SK-N-SH treated with all-trans-retinoic acid at 6 μM for 48 hours (cell line): Measurements from ENCODE around the gene SAMD1.

Experiments
- ATAC-seq: fragments of 200-7000 bp; cut with Tn5 transposase; 3 replicates; pipeline ENCODE4 v1.9.1; 2020; ENCODE audit warnings: mild to moderate bottlenecking, moderate library complexity
- ARNTL ChIP-seq: fragments of 450-650 bp; formaldehyde crosslinking; IDR thresholded peaks from 2 replicates; pipeline ENCODE4 v1.5.0; 2020; ENCODE audit warnings: low read depth, mild to moderate bottlenecking, moderate library complexity, borderline replicate concordance
- BACH2 ChIP-seq: fragments of 250-450 bp; sonication (Bioruptor Pico); IDR thresholded peaks from 2 replicates; pipeline ENCODE4 v1.9.0; 2021; ENCODE audit warnings: mild to moderate bottlenecking, borderline replicate concordance
- CSDC2 ChIP-seq: fragments of 250-450 bp; sonication (Bioruptor Pico); IDR thresholded peaks from 2 replicates; pipeline ENCODE4 v1.5.0; 2020; ENCODE audit warnings: mild to moderate bottlenecking, moderate library complexity
- ESRRG ChIP-seq: fragments of 250-450 bp; sonication (Bioruptor Pico); IDR thresholded peaks from 2 replicates; pipeline ENCODE4 v1.6.1; 2021; ENCODE audit warnings: mild to moderate bottlenecking
- GLIS3 ChIP-seq: fragments of 250-450 bp; sonication (Bioruptor Pico); IDR thresholded peaks from 2 replicates; pipeline ENCODE4 v1.5.0; 2020; ENCODE audit warnings: mild to moderate bottlenecking, moderate library complexity
- ISL1 ChIP-seq: fragments of 250-450 bp; sonication (Bioruptor Pico); IDR thresholded peaks from 2 replicates; pipeline ENCODE4 v2.1.2; 2022; ENCODE audit warnings: mild to moderate bottlenecking, moderate library complexity
- OSR1 ChIP-seq: fragments of 250-450 bp; sonication (Bioruptor Pico); IDR thresholded peaks from 2 replicates; pipeline ENCODE4 v1.8.0; 2022; ENCODE audit warnings: moderate library complexity, mild to moderate bottlenecking, inconsistent platforms
- PPARA ChIP-seq: fragments of 250-450 bp; sonication (Bioruptor Pico); IDR thresholded peaks from 2 replicates; pipeline ENCODE4 v1.5.0; 2020; ENCODE audit warnings: mild to moderate bottlenecking, borderline replicate concordance
- RARB ChIP-seq: fragments of 250-450 bp; sonication (Bioruptor Pico); IDR thresholded peaks from 2 replicates; pipeline ENCODE4 v1.8.0; 2021; ENCODE audit warnings: mild to moderate bottlenecking, moderate library complexity
- SNAI2 ChIP-seq: fragments of 250-450 bp; sonication (Bioruptor Pico); IDR thresholded peaks from 2 replicates; pipeline ENCODE4 v1.5.0; 2020; ENCODE audit warnings: mild to moderate bottlenecking, moderate library complexity
- TOX ChIP-seq: fragments of 250-450 bp; sonication (Bioruptor Pico); IDR thresholded peaks from 2 replicates; pipeline ENCODE4 v1.8.0; 2021; ENCODE audit warnings: mild to moderate bottlenecking, moderate library complexity, borderline replicate concordance
- ZC3H10 ChIP-seq: fragments of 250-450 bp; sonication (Bioruptor Pico); IDR thresholded peaks from 2 replicates; pipeline ENCODE4 v1.5.1; 2021; ENCODE audit warnings: mild to moderate bottlenecking, moderate library complexity
- ZFP3 ChIP-seq: fragments of 250-450 bp; sonication (Bioruptor Pico); IDR thresholded peaks from 2 replicates; pipeline ENCODE4 v1.5.0; 2020; ENCODE audit warnings: mild to moderate bottlenecking, moderate library complexity
- ZFP30 ChIP-seq: fragments of 450-650 bp; formaldehyde crosslinking; IDR thresholded peaks from 2 replicates; pipeline ENCODE4 v1.5.0; 2022; ENCODE audit warnings: mild to moderate bottlenecking, moderate library complexity
- TF ChIP-seq, protein P1 (sequence below): fragments of 250-450 bp; sonication (Bioruptor Pico); IDR thresholded peaks from 2 replicates; pipeline ENCODE4 v1.8.0; 2021; ENCODE audit warnings: low read depth, mild to moderate bottlenecking, moderate library complexity, borderline replicate concordance
- TF ChIP-seq, protein P2 (sequence below): fragments of 250-450 bp; sonication (Bioruptor Pico); IDR thresholded peaks from 2 replicates; pipeline ENCODE4 v1.5.1; 2020; ENCODE audit warnings: low read depth, mild to moderate bottlenecking, moderate library complexity
- TF ChIP-seq, protein P3 (sequence below): fragments of 250-450 bp; sonication (Bioruptor Pico); IDR thresholded peaks from 2 replicates; pipeline ENCODE4 v1.5.0; 2020; ENCODE audit warnings: mild to moderate bottlenecking, moderate library complexity
- TF ChIP-seq, protein P4 (sequence below): fragments of 250-450 bp; sonication (Bioruptor Pico); IDR thresholded peaks from 2 replicates; pipeline ENCODE4 v1.8.0; 2020; ENCODE audit warnings: mild to moderate bottlenecking, moderate library complexity, borderline replicate concordance

Gene SAMD1

DNA sequence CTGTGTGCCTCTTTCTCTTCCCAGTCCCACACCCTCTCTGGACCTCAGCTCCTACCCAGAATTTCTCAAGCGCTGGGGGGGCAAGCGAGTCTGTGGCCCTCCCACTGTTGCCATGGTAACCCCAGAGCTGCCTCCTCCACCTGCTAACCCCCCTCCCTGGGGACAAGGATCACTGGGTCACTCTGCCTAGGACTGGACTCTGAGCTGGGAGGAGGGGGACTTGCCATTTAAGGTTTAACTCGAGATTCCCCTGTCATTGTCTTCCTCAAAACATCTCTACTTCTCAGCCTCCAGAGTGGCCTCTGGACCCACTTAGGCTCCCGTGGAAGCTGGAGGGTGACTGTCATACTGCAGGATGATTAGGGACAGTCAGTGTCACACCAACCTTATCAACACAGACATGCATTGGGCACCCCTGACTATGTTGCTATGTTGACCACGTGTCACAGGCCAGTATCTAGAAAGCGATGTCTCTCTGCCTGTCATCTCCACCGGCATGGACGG lies 30.8 kb downstream of the SAMD1 start:
- TF ChIP-seq SNAI2 (CRISPR knock-in tag) (no peak), ZFP30 (no peak), RARB (CRISPR knock-in tag) (no peak), ESRRG (CRISPR knock-in tag) (no peak), ISL1 (no peak), ZFP3 (CRISPR knock-in tag) (no peak), OSR1 (no peak), TOX (CRISPR knock-in tag) (no peak)
- TF ChIP-seq, protein P1, sequence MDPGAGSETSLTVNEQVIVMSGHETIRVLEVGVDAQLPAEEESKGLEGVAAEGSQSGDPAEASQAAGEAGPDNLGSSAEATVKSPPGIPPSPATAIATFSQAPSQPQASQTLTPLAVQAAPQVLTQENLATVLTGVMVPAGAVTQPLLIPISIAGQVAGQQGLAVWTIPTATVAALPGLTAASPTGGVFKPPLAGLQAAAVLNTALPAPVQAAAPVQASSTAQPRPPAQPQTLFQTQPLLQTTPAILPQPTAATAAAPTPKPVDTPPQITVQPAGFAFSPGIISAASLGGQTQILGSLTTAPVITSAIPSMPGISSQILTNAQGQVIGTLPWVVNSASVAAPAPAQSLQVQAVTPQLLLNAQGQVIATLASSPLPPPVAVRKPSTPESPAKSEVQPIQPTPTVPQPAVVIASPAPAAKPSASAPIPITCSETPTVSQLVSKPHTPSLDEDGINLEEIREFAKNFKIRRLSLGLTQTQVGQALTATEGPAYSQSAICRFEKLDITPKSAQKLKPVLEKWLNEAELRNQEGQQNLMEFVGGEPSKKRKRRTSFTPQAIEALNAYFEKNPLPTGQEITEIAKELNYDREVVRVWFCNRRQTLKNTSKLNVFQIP, result no peak
- TF ChIP-seq, protein P2, sequence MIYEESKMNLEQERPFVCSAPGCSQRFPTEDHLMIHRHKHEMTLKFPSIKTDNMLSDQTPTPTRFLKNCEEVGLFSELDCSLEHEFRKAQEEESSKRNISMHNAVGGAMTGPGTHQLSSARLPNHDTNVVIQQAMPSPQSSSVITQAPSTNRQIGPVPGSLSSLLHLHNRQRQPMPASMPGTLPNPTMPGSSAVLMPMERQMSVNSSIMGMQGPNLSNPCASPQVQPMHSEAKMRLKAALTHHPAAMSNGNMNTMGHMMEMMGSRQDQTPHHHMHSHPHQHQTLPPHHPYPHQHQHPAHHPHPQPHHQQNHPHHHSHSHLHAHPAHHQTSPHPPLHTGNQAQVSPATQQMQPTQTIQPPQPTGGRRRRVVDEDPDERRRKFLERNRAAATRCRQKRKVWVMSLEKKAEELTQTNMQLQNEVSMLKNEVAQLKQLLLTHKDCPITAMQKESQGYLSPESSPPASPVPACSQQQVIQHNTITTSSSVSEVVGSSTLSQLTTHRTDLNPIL, result no peak
- TF ChIP-seq, protein P3, sequence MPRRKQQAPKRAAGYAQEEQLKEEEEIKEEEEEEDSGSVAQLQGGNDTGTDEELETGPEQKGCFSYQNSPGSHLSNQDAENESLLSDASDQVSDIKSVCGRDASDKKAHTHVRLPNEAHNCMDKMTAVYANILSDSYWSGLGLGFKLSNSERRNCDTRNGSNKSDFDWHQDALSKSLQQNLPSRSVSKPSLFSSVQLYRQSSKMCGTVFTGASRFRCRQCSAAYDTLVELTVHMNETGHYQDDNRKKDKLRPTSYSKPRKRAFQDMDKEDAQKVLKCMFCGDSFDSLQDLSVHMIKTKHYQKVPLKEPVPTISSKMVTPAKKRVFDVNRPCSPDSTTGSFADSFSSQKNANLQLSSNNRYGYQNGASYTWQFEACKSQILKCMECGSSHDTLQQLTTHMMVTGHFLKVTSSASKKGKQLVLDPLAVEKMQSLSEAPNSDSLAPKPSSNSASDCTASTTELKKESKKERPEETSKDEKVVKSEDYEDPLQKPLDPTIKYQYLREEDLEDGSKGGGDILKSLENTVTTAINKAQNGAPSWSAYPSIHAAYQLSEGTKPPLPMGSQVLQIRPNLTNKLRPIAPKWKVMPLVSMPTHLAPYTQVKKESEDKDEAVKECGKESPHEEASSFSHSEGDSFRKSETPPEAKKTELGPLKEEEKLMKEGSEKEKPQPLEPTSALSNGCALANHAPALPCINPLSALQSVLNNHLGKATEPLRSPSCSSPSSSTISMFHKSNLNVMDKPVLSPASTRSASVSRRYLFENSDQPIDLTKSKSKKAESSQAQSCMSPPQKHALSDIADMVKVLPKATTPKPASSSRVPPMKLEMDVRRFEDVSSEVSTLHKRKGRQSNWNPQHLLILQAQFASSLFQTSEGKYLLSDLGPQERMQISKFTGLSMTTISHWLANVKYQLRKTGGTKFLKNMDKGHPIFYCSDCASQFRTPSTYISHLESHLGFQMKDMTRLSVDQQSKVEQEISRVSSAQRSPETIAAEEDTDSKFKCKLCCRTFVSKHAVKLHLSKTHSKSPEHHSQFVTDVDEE (CRISPR knock-in tag), result no peak
- no peak for ATAC-seq

DNA sequence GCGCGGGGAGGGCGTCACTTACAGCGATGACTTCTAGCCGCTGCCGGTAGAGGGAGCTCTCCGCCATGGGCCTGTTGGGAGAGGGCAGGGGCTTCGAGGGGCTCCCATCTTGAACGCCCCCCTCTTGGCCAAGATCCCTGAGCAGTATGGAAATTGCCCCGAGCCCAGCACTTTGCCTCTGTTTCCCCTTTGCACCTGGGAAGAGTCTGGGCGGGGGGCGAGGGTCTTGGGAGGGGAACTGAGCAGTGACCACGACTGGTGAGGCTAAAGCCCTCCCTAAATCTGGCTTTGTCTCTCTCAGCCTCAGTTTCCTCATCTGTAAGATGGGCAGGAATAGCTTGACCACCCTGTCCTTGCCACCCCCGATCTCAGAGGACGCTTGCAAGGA lies 31.5 kb downstream of the SAMD1 start:
- TF ChIP-seq BACH2 (CRISPR knock-in tag) (no peak), ZFP30 (no peak), ISL1 (no peak), OSR1 (no peak), TOX (CRISPR knock-in tag) (no peak), ZC3H10 (CRISPR knock-in tag) (no peak), RARB (CRISPR knock-in tag) (no peak), ARNTL (no peak), PPARA (no peak), ZFP3 (CRISPR knock-in tag) (no peak), CSDC2 (CRISPR knock-in tag) (no peak)
- TF ChIP-seq, protein P1, result no peak
- peak; percentile 24; the same call in 1 of the 3 replicates for ATAC-seq

DNA sequence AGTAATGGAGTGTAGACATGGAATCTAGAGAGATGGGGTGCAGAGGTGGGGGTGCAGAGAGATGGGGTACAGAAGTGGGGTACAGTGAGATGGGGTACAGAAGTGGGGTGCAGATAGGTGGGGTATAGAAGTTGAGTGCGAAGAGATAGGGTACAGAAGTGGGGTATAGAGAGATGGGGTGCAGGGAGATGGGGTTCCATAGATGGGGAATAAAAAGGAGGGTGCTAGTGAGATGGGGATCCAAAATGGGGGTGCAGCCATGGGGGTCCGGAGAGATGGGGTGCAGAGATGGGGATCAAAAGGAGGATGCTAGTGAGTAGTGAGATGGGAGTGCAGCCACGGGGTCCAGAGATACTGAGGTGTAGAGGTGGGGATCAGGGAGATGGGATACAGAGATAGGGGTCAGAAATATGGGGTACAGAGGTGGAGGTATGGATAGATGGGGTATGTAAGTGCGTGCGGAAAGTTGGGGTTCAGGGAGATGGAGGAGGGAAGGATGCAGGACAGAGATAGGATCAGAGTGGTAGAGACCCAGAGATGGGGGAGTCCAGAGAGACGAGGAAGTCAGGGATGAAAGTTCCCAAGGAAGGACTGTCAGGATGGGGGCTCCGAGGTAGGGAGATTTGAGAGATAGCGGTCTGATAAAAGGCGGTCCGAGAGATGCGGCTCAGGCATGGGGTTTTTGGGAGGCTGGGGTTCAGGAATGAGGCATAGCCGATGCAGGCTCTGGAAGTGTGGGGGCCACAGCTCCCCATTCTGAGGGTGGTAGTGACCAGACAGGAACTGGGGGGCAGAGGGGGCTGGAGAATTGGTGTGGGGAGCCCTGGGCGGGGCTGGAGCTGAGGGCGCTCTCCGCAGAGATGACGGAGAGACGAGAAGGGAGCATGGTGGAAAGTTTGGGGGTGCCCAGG lies 32.1 kb downstream of the SAMD1 start:
- TF ChIP-seq, protein P4, sequence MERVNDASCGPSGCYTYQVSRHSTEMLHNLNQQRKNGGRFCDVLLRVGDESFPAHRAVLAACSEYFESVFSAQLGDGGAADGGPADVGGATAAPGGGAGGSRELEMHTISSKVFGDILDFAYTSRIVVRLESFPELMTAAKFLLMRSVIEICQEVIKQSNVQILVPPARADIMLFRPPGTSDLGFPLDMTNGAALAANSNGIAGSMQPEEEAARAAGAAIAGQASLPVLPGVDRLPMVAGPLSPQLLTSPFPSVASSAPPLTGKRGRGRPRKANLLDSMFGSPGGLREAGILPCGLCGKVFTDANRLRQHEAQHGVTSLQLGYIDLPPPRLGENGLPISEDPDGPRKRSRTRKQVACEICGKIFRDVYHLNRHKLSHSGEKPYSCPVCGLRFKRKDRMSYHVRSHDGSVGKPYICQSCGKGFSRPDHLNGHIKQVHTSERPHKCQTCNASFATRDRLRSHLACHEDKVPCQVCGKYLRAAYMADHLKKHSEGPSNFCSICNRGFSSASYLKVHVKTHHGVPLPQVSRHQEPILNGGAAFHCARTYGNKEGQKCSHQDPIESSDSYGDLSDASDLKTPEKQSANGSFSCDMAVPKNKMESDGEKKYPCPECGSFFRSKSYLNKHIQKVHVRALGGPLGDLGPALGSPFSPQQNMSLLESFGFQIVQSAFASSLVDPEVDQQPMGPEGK (CRISPR knock-in tag), result no peak
- TF ChIP-seq RARB (CRISPR knock-in tag), result no peak
- TF ChIP-seq GLIS3 (CRISPR knock-in tag), result no peak
- ATAC-seq, result no peak
